Measurements from ENCODE around the gene RASGEF1C. TPM values are rescaled to one million over a fixed set of nuclear protein-coding genes. Genes with fewer than 3 reads are reported as not detected.

The RASGEF1C gene
- total RNA-seq, 1 donor = under 0.01 TPM

DNA sequence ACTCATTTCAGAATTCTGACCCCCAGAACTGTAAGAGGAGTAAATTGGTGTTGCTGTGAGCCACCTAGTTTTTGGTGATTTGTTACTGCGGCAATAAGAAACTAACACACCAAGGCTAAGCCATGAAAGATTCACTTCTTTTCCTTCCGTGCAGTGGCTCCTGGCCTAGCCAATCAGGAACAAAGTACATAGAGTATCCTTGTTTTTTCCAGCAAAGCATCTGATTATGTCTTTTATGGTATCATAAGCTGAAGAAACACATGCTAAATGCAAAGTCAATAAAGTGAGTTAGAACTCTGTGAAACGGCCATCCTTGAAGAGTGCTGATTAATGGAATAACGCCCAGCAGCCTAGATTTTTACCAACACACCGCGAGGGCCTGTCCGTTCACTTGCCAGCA is 148.8 kb downstream of the RASGEF1C start:
- H3K4me3 ChIP-seq (ENCODE audit: insufficient read depth, low read length) = no peak overlapping the region
- peaks cover 11% of the 10 kb centered on the region for H4K20me1 ChIP-seq (ENCODE audit: insufficient read depth, low read length)
- peaks cover 17% of the 10 kb centered on the region for H3K79me2 ChIP-seq (ENCODE audit: insufficient read depth, low read length)
- TF ChIP-seq, protein P1, sequence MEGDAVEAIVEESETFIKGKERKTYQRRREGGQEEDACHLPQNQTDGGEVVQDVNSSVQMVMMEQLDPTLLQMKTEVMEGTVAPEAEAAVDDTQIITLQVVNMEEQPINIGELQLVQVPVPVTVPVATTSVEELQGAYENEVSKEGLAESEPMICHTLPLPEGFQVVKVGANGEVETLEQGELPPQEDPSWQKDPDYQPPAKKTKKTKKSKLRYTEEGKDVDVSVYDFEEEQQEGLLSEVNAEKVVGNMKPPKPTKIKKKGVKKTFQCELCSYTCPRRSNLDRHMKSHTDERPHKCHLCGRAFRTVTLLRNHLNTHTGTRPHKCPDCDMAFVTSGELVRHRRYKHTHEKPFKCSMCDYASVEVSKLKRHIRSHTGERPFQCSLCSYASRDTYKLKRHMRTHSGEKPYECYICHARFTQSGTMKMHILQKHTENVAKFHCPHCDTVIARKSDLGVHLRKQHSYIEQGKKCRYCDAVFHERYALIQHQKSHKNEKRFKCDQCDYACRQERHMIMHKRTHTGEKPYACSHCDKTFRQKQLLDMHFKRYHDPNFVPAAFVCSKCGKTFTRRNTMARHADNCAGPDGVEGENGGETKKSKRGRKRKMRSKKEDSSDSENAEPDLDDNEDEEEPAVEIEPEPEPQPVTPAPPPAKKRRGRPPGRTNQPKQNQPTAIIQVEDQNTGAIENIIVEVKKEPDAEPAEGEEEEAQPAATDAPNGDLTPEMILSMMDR (IDR thresholded peaks at IDR 0.05; ENCODE audit: extremely low read depth, low read depth, low read length) = no peak
- no peak overlapping the region for H3K4me2 ChIP-seq (ENCODE audit: insufficient read depth, low read length)
- H3K27me3 ChIP-seq (ENCODE audit: insufficient read depth, low read length) = no peaks in the 10 kb centered on the region
- peaks cover 11% of the 10 kb centered on the region for H3K4me1 ChIP-seq (ENCODE audit: insufficient read depth, low read length)
- no peak overlapping the region for H2AFZ ChIP-seq (ENCODE audit: low read length)
- DNase-seq (ENCODE audit: insufficient read length, low spot score, missing footprints) = no peak
- no peaks in the 10 kb centered on the region for H3K9me3 ChIP-seq (ENCODE audit: low read depth, low read length)
- no peak overlapping the region for H3K27ac ChIP-seq (ENCODE audit: low read depth, low read length)
- H3K36me3 ChIP-seq (ENCODE audit: insufficient read depth, low read length) = no peaks in the 10 kb centered on the region

DNA sequence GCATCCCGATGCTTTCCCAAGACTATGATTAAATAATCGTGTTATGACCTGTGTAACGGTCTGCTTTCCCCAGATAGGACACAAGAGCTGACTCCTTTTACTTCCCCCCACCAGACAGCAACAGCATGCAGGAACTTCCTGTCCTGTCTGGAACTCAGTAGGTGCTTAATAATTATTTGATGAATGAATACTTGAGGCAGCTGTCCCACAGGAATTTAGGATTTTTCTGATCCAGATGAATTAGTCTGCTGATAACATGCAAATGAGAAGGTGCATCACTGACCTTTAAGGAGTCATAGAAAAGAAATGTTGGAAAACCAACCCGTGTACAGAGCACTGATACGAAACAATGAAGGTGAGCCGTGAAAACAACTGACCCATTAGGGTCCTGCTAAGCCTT is 149.7 kb downstream of the RASGEF1C start:
- no peaks in the 10 kb centered on the region for H3K27me3 ChIP-seq (ENCODE audit: insufficient read depth, low read length)
- H3K27ac ChIP-seq (ENCODE audit: low read depth, low read length) = no peak overlapping the region
- DNase-seq (ENCODE audit: insufficient read length, low spot score, missing footprints) = no peak
- peaks cover 11% of the 10 kb centered on the region for H3K4me1 ChIP-seq (ENCODE audit: insufficient read depth, low read length)
- H3K9me3 ChIP-seq (ENCODE audit: low read depth, low read length) = no peaks in the 10 kb centered on the region
- peaks cover 15% of the 10 kb centered on the region for H3K79me2 ChIP-seq (ENCODE audit: insufficient read depth, low read length)
- TF ChIP-seq, protein P1 (IDR thresholded peaks at IDR 0.05; ENCODE audit: extremely low read depth, low read depth, low read length) = no peak
- no peak overlapping the region for H3K4me3 ChIP-seq (ENCODE audit: insufficient read depth, low read length)
- H3K36me3 ChIP-seq (ENCODE audit: insufficient read depth, low read length) = no peaks in the 10 kb centered on the region
- no peak overlapping the region for H2AFZ ChIP-seq (ENCODE audit: low read length)
- peaks cover 6% of the 10 kb centered on the region for H4K20me1 ChIP-seq (ENCODE audit: insufficient read depth, low read length)
- no peak overlapping the region for H3K4me2 ChIP-seq (ENCODE audit: insufficient read depth, low read length)

DNA sequence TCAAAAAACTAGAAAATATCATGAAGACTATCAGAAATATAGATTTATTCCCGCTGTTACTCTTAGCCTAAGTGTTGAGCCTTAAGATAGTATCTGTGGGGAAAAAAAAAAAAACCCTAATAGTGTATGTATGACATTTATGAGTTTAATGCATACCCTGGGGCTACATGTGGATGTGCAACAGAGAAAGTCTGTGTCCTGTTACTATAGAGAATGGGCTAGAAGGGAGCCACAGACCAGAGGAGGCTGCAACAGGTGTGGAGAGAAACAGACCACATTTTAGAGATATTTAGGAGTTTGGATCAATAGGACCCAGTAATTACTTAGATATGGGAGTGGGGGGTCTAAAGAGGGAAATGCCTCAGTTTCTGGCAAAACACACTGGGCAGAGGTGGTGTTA is 152.9 kb downstream of the RASGEF1C start:
- TF ChIP-seq, protein P1 (IDR thresholded peaks at IDR 0.05; ENCODE audit: extremely low read depth, low read depth, low read length) = no peak
- Histone ChIP-seq H3K4me1 (ENCODE audit: insufficient read depth, low read length) (peaks cover 11% of the 10 kb centered on the region), H3K27ac (ENCODE audit: low read depth, low read length) (no peak overlapping the region), H3K4me3 (ENCODE audit: insufficient read depth, low read length) (no peak overlapping the region), H3K27me3 (ENCODE audit: insufficient read depth, low read length) (no peaks in the 10 kb centered on the region), H2AFZ (ENCODE audit: low read length) (no peak overlapping the region), H3K36me3 (ENCODE audit: insufficient read depth, low read length) (no peaks in the 10 kb centered on the region), H4K20me1 (ENCODE audit: insufficient read depth, low read length) (peaks cover 3% of the 10 kb centered on the region), H3K79me2 (ENCODE audit: insufficient read depth, low read length) (peaks cover 18% of the 10 kb centered on the region), H3K4me2 (ENCODE audit: insufficient read depth, low read length) (no peak overlapping the region), H3K9me3 (ENCODE audit: low read depth, low read length) (no peaks in the 10 kb centered on the region)
- DNase-seq (ENCODE audit: insufficient read length, low spot score, missing footprints) = no peak

DNA sequence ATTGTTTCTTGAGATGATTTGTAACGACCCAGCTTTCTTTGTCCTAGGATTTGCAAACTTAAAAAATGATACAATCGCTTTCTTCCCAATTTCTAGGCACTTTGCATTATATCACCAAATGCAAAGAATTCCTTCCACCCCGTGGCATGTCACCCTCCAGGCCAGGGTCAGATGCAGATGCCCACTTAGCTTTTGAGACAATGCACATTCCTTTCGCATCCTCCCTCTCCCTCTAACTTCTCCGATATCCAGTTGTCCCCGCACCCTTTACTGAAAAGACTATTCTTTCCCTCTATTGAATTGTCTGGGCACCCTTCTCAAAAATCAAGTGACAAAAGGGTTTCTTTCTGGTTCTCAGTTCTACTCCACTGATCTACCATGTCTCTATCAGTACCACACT is 154.8 kb downstream of the RASGEF1C start:
- Histone ChIP-seq H3K4me3 (ENCODE audit: insufficient read depth, low read length) (no peak overlapping the region), H3K4me2 (ENCODE audit: insufficient read depth, low read length) (no peak overlapping the region), H4K20me1 (ENCODE audit: insufficient read depth, low read length) (peaks cover 3% of the 10 kb centered on the region), H3K36me3 (ENCODE audit: insufficient read depth, low read length) (no peaks in the 10 kb centered on the region), H3K9me3 (ENCODE audit: low read depth, low read length) (no peaks in the 10 kb centered on the region), H2AFZ (ENCODE audit: low read length) (no peak overlapping the region), H3K79me2 (ENCODE audit: insufficient read depth, low read length) (peaks cover 18% of the 10 kb centered on the region), H3K4me1 (ENCODE audit: insufficient read depth, low read length) (peaks cover 11% of the 10 kb centered on the region), H3K27ac (ENCODE audit: low read depth, low read length) (no peak overlapping the region), H3K27me3 (ENCODE audit: insufficient read depth, low read length) (no peaks in the 10 kb centered on the region)
- TF ChIP-seq, protein P1 (IDR thresholded peaks at IDR 0.05; ENCODE audit: extremely low read depth, low read depth, low read length) = no peak
- no peak for DNase-seq (ENCODE audit: insufficient read length, low spot score, missing footprints)
